K562 (cell line): ENCODE results near the gene RGS17. TPM values are rescaled to one million over a fixed set of nuclear protein-coding genes. Genes with fewer than 3 reads are reported as not detected.
A peak's percentile ranks its signal among the peaks of the same experiment; 100 is the strongest.

Experiments used
- CBFA2T2 ChIP-seq: fragments of 450-650 bp; conservative IDR thresholded peaks from 2 replicates; pipeline ENCODE4 v1.6.1; 2017; ENCODE audit warnings: mild to moderate bottlenecking
- L3MBTL2 ChIP-seq: fragments of 450-650 bp; IDR thresholded peaks from 2 replicates; pipeline ENCODE4 v1.6.1; 2016; ENCODE audit warnings: mild to moderate bottlenecking, moderate library complexity
- ZBTB40 ChIP-seq, 2 experiments: fragments of 450-650 bp in 1 of 2; sonication (generic) in 1 of 2; formaldehyde crosslinking in 1 of 2; IDR thresholded peaks; 2 replicates each; pipeline versions ENCODE4 v1.7.1 to v1.9.0; 2016 to 2022; ENCODE audit warnings: inconsistent platforms in 1 of 2, mild to moderate bottlenecking in 1 of 2, missing genetic modification reagents in 1 of 2
- ZNF57 ChIP-seq: fragments of 450-650 bp; formaldehyde crosslinking; IDR thresholded peaks from 2 replicates; pipeline ENCODE4 v1.4.0; 2020; ENCODE audit warnings: mild to moderate bottlenecking, moderate library complexity
- polyA plus RNA-seq, 8 experiments: library from polyadenylated mRNA; depleted of rRNA in 4 of 8; stranded (reverse) in 5 of 8; unstranded in 3 of 8; fragments of >200 nt; fragmentation: Nextera tagmentation in 2 of 8; fragmentation: Illumina TruSeq in 1 of 8; extraction: Ambion mirVana in 2 of 8; extraction: Trizol in 1 of 8; gene quantifications; 2 replicates each; pipeline versions ENCODE4 v1.2.1 to v1.2.3, GENCODE V29; 2011 to 2014; ENCODE audit warnings: inconsistent platforms in 1 of 8, missing spikeins in 1 of 8
- total RNA-seq, 7 experiments: library from RNA; depleted of rRNA in 6 of 7; stranded (reverse); fragments of >200 nt in 6 of 7; fragmentation: Illumina TruSeq in 2 of 7; extraction: Trizol in 2 of 7; gene quantifications; 2 replicates each; pipeline versions ENCODE4 v1.2.1 to v1.2.3, GENCODE V29; 2011 to 2021; ENCODE audit warnings: low replicate concordance in 1 of 7
- TF ChIP-seq, protein P1 (sequence below), 2 experiments: IDR thresholded peaks; 2 replicates each; pipeline ENCODE4 v1.6.1; 2011; ENCODE audit warnings: borderline replicate concordance in 1 of 2, control low read depth in 1 of 2, low read depth in 1 of 2, low read length in 1 of 2, mild to moderate bottlenecking in 1 of 2, mixed read lengths in 1 of 2, moderate library complexity in 1 of 2; ENCODE audit not compliant: insufficient read depth in 1 of 2, insufficient read length in 1 of 2, poor library complexity in 1 of 2, severe bottlenecking in 1 of 2; ENCODE audit errors: extremely low read depth in 1 of 2

Gene RGS17
- total and polyA plus RNA-seq, 9 of the 15 experiments (the other 6 are each of a cell fraction or from before 2014, with no cell fraction given), result 0.01 to 0.14 (median 0.08) TPM; not detected in 6

- TF ChIP-seq, protein P1, sequence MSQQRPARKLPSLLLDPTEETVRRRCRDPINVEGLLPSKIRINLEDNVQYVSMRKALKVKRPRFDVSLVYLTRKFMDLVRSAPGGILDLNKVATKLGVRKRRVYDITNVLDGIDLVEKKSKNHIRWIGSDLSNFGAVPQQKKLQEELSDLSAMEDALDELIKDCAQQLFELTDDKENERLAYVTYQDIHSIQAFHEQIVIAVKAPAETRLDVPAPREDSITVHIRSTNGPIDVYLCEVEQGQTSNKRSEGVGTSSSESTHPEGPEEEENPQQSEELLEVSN (IDR thresholded peaks at IDR 0.05; ENCODE audit: borderline replicate concordance in 1 of 2, extremely low read depth in 1 of 2, insufficient read depth in 1 of 2, insufficient read length in 1 of 2, low read depth in 1 of 2, low read length in 1 of 2, poor library complexity in 1 of 2, severe bottlenecking in 1 of 2), result peak in 1 of 2 experiments; percentile 48
- TF ChIP-seq ZNF57 (CRISPR knock-in tag) (no peak), L3MBTL2 (peak; percentile 51), ZBTB40 (IDR thresholded peaks at IDR 0.05) (no peak), ZBTB40 (CRISPR knock-in tag; IDR thresholded peaks at IDR 0.05) (no peak), CBFA2T2 (no peak)
Observed at GRCh38 chr6:152959333-152959732, 171.7 kb downstream of the RGS17 start (continued).
